GM21619 (cell line): ENCODE results near the gene CAPS.
"Not testable (repeated sequence)": the region's sequence is repeated elsewhere in the genome, so short reads cannot be mapped to it uniquely, and the experiment has no call there.

Experiments
- ATAC-seq: cut with Tn5 transposase; IDR thresholded peaks from one replicate; pipeline ENCODE4 v1.9.1; 2021; ENCODE audit not compliant: unreplicated experiment

The CAPS gene

GRCh38 chr19:5954293-5954692, 40.2 kb downstream of the CAPS start:
- ATAC-seq, result no peak

GRCh38 chr19:5955636-5955935, 41.5 kb downstream of the CAPS start:
- no peak for ATAC-seq

GRCh38 chr19:5956323-5956722, 42.3 kb downstream of the CAPS start:
- no peak for ATAC-seq

GRCh38 chr19:5956728-5957127, 42.7 kb downstream of the CAPS start:
- ATAC-seq, result no peak

DNA sequence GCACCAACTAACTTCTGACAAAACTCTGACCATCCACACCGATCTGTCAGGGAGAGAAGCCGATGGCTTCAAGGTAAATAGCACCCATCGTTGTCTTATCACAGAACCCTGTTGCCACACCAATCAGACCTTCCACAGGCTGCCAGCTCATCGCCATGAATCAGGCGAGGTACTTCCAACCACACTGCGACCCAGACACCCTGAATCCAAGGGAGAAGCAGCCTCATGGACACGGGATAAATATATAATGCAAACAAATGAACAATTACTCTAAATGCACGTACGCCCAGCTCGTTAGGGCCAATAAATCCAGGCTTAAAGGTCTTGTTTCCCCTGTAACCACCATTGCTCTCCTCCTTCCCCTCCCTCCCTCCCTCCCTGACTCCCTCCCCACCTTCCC, 43.1 kb downstream of the CAPS start:
- ATAC-seq, result no peak

- ATAC-seq, result no peak
Measured at GRCh38 chr19:5958074-5958850, 44.2 kb downstream of the CAPS start.

DNA sequence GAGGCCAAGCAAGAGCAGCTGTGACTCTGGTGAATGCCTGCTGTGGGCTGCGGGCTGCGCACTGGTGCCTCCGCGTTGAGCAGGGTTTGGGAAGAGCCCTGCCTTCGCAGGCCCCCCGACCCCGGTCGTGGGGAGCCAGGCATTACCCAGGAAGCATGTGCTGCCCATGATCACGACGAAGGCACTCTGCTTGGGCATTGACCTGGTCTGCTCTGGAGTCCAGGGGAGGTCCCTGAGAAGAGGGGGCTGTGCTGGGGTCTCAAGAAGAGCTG, 44.7 kb downstream of the CAPS start:
- ATAC-seq, result no peak

- no peak for ATAC-seq
Measured at GRCh38 chr19:5959260-5960004, 45.4 kb downstream of the CAPS start.

DNA sequence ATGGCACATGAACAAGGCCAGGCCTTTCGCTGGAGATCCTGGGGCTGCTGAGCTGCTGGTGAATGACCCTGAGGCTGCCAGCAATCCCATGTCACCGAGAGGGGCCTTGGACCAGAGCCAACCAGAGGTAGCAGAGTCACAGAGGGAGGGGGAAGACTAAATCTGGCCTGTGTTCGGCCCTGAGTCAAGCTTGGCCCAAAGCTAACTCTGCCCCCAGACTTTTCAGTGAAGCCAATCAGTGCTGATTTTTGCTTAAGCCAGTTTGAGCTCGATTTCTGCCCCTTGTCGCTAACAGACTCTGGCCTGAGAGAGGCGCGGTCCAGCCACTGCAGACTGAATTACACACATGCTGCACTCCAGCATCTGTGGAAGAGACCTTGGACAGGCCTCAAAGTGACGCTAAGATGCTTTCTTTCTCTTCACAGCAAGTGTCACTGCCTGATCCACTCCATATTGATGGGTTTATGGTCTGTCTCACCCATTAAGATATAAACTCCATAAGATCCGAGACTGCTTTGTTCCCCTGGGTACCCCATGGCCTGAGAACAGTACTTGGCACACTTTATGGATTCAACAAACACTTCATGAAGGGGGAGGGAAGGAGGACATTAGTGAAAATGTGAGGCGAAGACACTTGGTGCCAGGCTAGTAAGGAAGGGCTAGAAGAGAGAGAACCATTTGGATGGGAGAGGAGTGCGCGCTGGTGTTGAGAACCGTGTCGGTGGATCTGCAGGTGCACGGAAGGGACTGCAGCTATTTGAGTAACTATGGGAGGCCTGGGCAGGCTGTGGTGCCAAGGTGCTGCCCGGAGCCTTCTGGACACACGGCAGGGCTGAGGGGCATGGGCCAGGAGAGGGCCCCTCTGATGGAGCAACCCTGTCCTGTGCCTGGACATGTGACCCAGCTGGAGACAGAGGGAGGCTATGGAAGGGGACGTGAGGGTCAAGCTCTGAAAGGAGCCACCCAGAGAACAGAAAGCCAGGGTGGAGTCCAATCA, 46.2 kb downstream of the CAPS start:
- no peak for ATAC-seq

DNA sequence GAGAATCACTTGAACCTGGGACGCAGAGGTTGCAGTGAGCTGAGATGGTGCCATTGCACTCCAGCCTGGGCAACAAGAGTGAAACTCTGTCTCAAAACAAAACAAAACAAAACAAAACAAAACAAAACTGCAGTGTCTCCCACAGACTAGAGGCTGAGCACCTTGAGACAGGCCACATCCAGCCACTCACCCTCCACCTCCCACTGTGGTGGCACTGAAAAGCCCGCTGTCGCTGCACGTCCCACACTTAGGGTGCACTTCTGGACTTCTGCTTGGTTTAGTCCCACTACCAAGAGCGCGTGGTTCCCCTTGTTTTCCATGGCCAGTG, 47.6 kb downstream of the CAPS start:
- ATAC-seq, result not testable (repeated sequence)

DNA sequence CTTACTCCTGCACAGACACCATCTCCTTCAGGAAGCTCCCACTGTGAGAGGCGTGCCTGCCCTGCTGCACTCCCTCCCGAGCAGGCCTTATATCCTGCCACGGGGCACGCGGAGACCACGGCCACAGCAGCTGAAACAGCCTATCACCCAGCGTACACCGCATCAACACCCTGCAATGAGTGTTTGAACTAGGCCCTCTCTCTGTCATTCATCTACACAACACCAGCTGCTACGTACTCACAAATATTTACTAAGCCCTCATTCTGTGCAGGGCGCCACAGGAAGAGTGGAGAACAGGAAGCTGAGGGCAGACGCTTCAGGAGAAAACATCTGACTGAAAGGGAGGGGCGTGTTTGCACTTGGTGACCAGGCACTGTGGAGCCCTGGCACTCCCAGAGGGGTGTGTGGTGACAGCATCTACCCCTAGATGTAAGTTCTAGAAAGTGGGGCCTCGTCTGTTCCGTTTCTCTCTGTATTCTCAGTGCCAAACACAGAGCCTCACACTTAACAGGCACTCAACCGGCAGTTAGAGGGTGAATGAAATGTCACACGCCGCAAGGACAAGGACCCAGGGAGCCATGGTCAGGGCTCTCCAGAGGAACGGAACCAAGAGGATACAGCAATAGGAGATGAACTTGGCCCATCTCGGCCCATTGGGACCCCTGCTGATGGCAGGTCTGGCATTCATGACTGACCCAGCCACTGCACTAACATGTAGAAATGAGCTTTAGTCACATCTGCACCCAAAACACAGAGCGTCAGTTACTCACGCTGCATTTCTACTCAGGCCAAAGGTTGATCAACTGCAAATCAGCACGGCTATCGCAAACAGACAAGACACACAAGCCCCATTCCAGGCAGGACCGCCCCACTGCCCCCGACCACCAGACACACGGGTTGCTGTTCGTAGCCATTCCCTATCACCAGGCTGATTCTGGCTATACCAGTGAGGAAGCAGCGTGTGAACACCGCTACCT, 48.2 kb downstream of the CAPS start:
- ATAC-seq, result no peak

DNA sequence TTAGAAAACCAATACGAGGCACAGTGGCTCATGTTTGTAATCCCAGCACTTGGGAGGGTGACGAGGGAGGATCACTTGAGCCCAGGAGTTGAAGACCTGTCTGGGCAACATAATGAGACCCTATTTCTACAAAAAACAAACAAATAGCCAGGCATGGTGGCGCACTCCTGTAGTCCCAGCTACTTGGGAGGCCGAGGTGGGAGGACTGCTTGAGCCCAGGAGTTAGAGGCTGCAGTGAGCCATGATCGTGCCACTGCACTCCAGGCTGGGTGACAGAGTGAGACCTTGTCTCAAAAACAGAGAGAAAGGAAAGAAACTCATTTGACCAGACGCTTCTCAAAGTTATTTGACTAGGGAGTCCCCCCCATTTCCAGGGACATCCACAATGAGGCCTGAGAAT, 49.2 kb downstream of the CAPS start:
- not testable (repeated sequence) for ATAC-seq

GRCh38 chr19:5963855-5964254, 49.8 kb downstream of the CAPS start:
- ATAC-seq, result no peak

DNA sequence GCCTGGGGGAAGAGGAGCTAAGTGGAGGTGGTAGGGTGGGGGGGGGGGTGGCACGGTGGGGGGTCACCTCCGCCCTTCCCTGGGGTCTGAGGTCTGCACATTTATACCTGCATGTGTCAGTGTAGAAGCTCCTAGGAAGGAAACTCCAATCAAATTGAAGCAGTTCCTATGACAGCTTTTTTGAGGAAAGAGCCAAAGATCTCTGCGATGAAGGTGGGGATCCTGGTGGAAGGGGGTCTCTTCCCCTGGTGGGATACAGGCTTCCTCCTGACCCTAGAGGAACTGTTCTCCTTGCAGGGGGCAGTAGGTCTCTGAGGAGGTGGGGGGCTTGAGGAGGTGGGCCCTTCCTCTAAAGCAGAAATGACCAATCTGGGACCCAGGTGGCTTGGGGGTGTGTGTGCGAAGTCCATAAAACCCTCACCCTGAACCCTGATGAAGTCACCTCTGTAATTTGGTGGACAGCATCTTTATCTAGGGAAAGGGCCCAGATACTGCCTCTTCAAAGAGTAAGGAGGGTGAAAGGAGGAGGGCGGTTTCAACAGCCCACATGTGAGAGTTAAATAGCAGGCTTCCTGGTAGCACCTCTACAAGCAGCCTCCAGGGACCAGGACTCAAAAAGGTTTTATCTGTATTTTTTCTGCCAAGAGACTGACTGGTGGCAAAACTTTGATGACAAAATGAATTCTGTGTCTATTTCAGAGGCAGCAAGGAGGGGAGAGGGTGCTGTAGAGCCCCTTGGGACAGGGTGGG, 50.9 kb downstream of the CAPS start:
- ATAC-seq, result no peak
